Stimulated activated CD8-positive, alpha-beta memory T cell treated with anti-CD3 and anti-CD28 coated beads, Interleukin-7, amount 100 ng/mL, for 1 hour (primary cell): Measurements from ENCODE around the gene AMBRA1.

Source experiments
- DNase-seq, 2 donors: peaks; one replicate each; pipeline ENCODE4 v3.0.0-alpha.2; 2020; ENCODE audit warnings: low read depth in 2 of 2

Gene AMBRA1

GRCh38 chr11:46347637-46348311 lies 246.0 kb downstream of the AMBRA1 start:
- no peak for DNase-seq

- peak; percentile 78 to 79 for DNase-seq
Measured at GRCh38 chr11:46346886-46347636, 246.8 kb downstream of the AMBRA1 start, which contains the start of gene DGKZ. Gene DGKZ (plus strand): TSS chr11:46347463. CDS start chr11:46347660, 197 bp downstream.
